Measurements from ENCODE around the gene BBOF1. TPM values are rescaled to one million over a fixed set of nuclear protein-coding genes. Genes with fewer than 3 reads are reported as not detected.

The BBOF1 gene
- 8.0 TPM for polyA plus RNA-seq (2013, experiment 1 of 2)
- polyA plus RNA-seq (2013, experiment 2 of 2), result 8.1 TPM

GRCh38 chr14:74018586-74019407 lies at the start of gene BBOF1, which contains the start of gene ENTPD5:
Gene BBOF1, plus strand, starts transcription at chr14:74019349. Its CDS starts 130 bp downstream, at chr14:74019479.
Gene ENTPD5, minus strand, starts transcription at chr14:74019288. Its CDS starts 31,186 bp downstream, at chr14:73988102.
- peak within 1 kb of the TSS; percentile 39 for H2BK5ac ChIP-seq (ENCODE audit: low read depth, low read length, poor library complexity, severe bottlenecking)

GRCh38 chr14:73973497-73973896 lies 45.7 kb upstream of the BBOF1 start:
- Histone ChIP-seq H3K4me2 (ENCODE audit: low read length, poor library complexity, severe bottlenecking) (no peak overlapping the region), H2BK120ac (ENCODE audit: low read depth, low read length) (no peak overlapping the region), H3K27me3 (ENCODE audit: control insufficient read depth in 1 of 2, insufficient read depth in 1 of 2, low read length in 2 of 2) (no peaks in the 10 kb centered on the region), H3K9me3 (ENCODE audit: control insufficient read depth, low read length) (no peaks in the 10 kb centered on the region), H3K18ac (ENCODE audit: low read depth in 1 of 2, low read length in 2 of 2) (no peak overlapping the region), H2BK12ac (ENCODE audit: low read length in 2 of 2) (no peak overlapping the region), H3K4ac (ENCODE audit: low read depth in 1 of 2, low read length in 2 of 2) (peak overlapping the region in 1 of 2 experiments; percentile 13), H3K27ac (ENCODE audit: low read length, poor library complexity, severe bottlenecking) (no peak overlapping the region), H4K91ac (ENCODE audit: low read length) (no peak overlapping the region), H2AK5ac (ENCODE audit: low read length, severe bottlenecking) (no peak overlapping the region), H3K9ac (ENCODE audit: low read length) (no peak overlapping the region), H3K4me3 (ENCODE audit: insufficient read depth in 1 of 2, low read depth in 1 of 2, low read length in 2 of 2) (no peak overlapping the region), H4K8ac (ENCODE audit: low read length) (no peak overlapping the region), H3K4me1 (ENCODE audit: control insufficient read depth, insufficient read depth, low read depth, low read length) (peaks cover 11% of the 10 kb centered on the region), H2AFZ (ENCODE audit: low read depth, low read length) (no peak overlapping the region), H3K36me3 (ENCODE audit: control insufficient read depth in 1 of 2, insufficient read depth in 2 of 2, low read depth in 1 of 2, low read length in 2 of 2) (peaks cover 24 to 70% of the 10 kb centered on the region in 2 experiments), H3K23ac (ENCODE audit: low read length in 2 of 2) (no peak overlapping the region), H3K14ac (ENCODE audit: low read length in 2 of 2) (no peak overlapping the region), H2BK15ac (ENCODE audit: low read depth, poor library complexity, severe bottlenecking) (no peak overlapping the region), H3K79me1 (replicated peaks; ENCODE audit: low read length, poor library complexity, severe bottlenecking) (no peaks in the 10 kb centered on the region), H2BK5ac (ENCODE audit: low read depth, low read length, poor library complexity, severe bottlenecking) (no peak overlapping the region)
- no peak for DNase-seq
- WGBS, result 81% methylated on average over 2 of the region's 2 CpGs

More at GRCh38 chr14:74018586-74019407, at the start of gene BBOF1, which contains the start of gene ENTPD5:
- peaks cover 6% of the 10 kb centered on the region for H3K79me1 ChIP-seq (replicated peaks; ENCODE audit: low read length, poor library complexity, severe bottlenecking)
- peak within 1 kb of the TSS; percentile 84 for H3K27ac ChIP-seq (ENCODE audit: low read length, poor library complexity, severe bottlenecking)
- H2AFZ ChIP-seq (ENCODE audit: low read depth, low read length), result peak within 1 kb of the TSS; percentile 95
- H3K23ac ChIP-seq (ENCODE audit: low read length in 2 of 2), result peak within 1 kb of the TSS in 1 of 2 experiments; percentile 98
- WGBS, result under 1% methylated on average over 93 of the region's 93 CpGs
- peak within 1 kb of the TSS; percentile 100 for H3K9ac ChIP-seq (ENCODE audit: low read length)
- no peaks in the 10 kb centered on the region for H3K9me3 ChIP-seq (ENCODE audit: control insufficient read depth, low read length)
- no peak within 1 kb of the TSS for H2AK5ac ChIP-seq (ENCODE audit: low read length, severe bottlenecking)
- peak within 1 kb of the TSS; percentile 81 to 98 for H3K4me3 ChIP-seq (ENCODE audit: insufficient read depth in 1 of 2, low read depth in 1 of 2, low read length in 2 of 2)
- peak; percentile 89 for DNase-seq
- peak within 1 kb of the TSS; percentile 95 to 97 for H3K18ac ChIP-seq (ENCODE audit: low read depth in 1 of 2, low read length in 2 of 2)
- peak within 1 kb of the TSS; percentile 81 for H2BK120ac ChIP-seq (ENCODE audit: low read depth, low read length)
- peak within 1 kb of the TSS; percentile 96 for H4K8ac ChIP-seq (ENCODE audit: low read length)
- no peaks in the 10 kb centered on the region for H3K27me3 ChIP-seq (ENCODE audit: control insufficient read depth in 1 of 2, insufficient read depth in 1 of 2, low read length in 2 of 2)
- peak within 1 kb of the TSS in 1 of 2 experiments; percentile 87 for H2BK12ac ChIP-seq (ENCODE audit: low read length in 2 of 2)
- peak within 1 kb of the TSS; percentile 95 for H4K91ac ChIP-seq (ENCODE audit: low read length)
- H3K14ac ChIP-seq (ENCODE audit: low read length in 2 of 2), result peak within 1 kb of the TSS in 1 of 2 experiments; percentile 97
- peaks cover 0 to 6% of the 10 kb centered on the region in 2 experiments for H3K36me3 ChIP-seq (ENCODE audit: control insufficient read depth in 1 of 2, insufficient read depth in 2 of 2, low read depth in 1 of 2, low read length in 2 of 2)
- peak within 1 kb of the TSS; percentile 92 for H3K4me2 ChIP-seq (ENCODE audit: low read length, poor library complexity, severe bottlenecking)
- peak within 1 kb of the TSS; percentile 63 for H2BK15ac ChIP-seq (ENCODE audit: low read depth, poor library complexity, severe bottlenecking)
- H3K4ac ChIP-seq (ENCODE audit: low read depth in 1 of 2, low read length in 2 of 2), result peak within 1 kb of the TSS; percentile 98 to 99
- peaks cover 10% of the 10 kb centered on the region for H3K4me1 ChIP-seq (ENCODE audit: control insufficient read depth, insufficient read depth, low read depth, low read length)

- peak overlapping the region; percentile 18 for H4K91ac ChIP-seq (ENCODE audit: low read length)
- no peak for DNase-seq
- H3K23ac ChIP-seq (ENCODE audit: low read length in 2 of 2), result no peak overlapping the region
- no peak overlapping the region for H2BK120ac ChIP-seq (ENCODE audit: low read depth, low read length)
- H4K8ac ChIP-seq (ENCODE audit: low read length), result no peak overlapping the region
- H3K4me2 ChIP-seq (ENCODE audit: low read length, poor library complexity, severe bottlenecking), result no peak overlapping the region
- no peak overlapping the region for H3K27ac ChIP-seq (ENCODE audit: low read length, poor library complexity, severe bottlenecking)
- H3K4ac ChIP-seq (ENCODE audit: low read depth in 1 of 2, low read length in 2 of 2), result peak overlapping the region in 1 of 2 experiments; percentile 13
- H2BK12ac ChIP-seq (ENCODE audit: low read length in 2 of 2), result no peak overlapping the region
- no peak overlapping the region for H2BK5ac ChIP-seq (ENCODE audit: low read depth, low read length, poor library complexity, severe bottlenecking)
- no peak overlapping the region for H3K18ac ChIP-seq (ENCODE audit: low read depth in 1 of 2, low read length in 2 of 2)
- H3K4me1 ChIP-seq (ENCODE audit: control insufficient read depth, insufficient read depth, low read depth, low read length), result peaks cover 14% of the 10 kb centered on the region
- H3K9ac ChIP-seq (ENCODE audit: low read length), result no peak overlapping the region
- H3K14ac ChIP-seq (ENCODE audit: low read length in 2 of 2), result no peak overlapping the region
- H2AFZ ChIP-seq (ENCODE audit: low read depth, low read length), result no peak overlapping the region
- peak overlapping the region; percentile 21 for H2BK15ac ChIP-seq (ENCODE audit: low read depth, poor library complexity, severe bottlenecking)
- H3K36me3 ChIP-seq (ENCODE audit: control insufficient read depth in 1 of 2, insufficient read depth in 2 of 2, low read depth in 1 of 2, low read length in 2 of 2), result peaks cover 11 to 50% of the 10 kb centered on the region in 2 experiments
- no peak overlapping the region for H3K4me3 ChIP-seq (ENCODE audit: insufficient read depth in 1 of 2, low read depth in 1 of 2, low read length in 2 of 2)
- H2AK5ac ChIP-seq (ENCODE audit: low read length, severe bottlenecking), result no peak overlapping the region
- WGBS, result 94% methylated on average over 6 of the region's 6 CpGs
- no peaks in the 10 kb centered on the region for H3K27me3 ChIP-seq (ENCODE audit: control insufficient read depth in 1 of 2, insufficient read depth in 1 of 2, low read length in 2 of 2)
- H3K9me3 ChIP-seq (ENCODE audit: control insufficient read depth, low read length), result no peaks in the 10 kb centered on the region
- H3K79me1 ChIP-seq (replicated peaks; ENCODE audit: low read length, poor library complexity, severe bottlenecking), result no peaks in the 10 kb centered on the region
Observed at GRCh38 chr14:73976125-73976524, 43.0 kb upstream of the BBOF1 start.

GRCh38 chr14:73977896-73978295 lies 41.3 kb upstream of the BBOF1 start:
- peak; percentile 72 for DNase-seq

More at GRCh38 chr14:73977896-73978295, 41.3 kb upstream of the BBOF1 start:
- Histone ChIP-seq H2BK15ac (ENCODE audit: low read depth, poor library complexity, severe bottlenecking) (no peak overlapping the region), H2AK5ac (ENCODE audit: low read length, severe bottlenecking) (no peak overlapping the region), H3K23ac (ENCODE audit: low read length in 2 of 2) (no peak overlapping the region), H2BK120ac (ENCODE audit: low read depth, low read length) (no peak overlapping the region), H3K4me2 (ENCODE audit: low read length, poor library complexity, severe bottlenecking) (no peak overlapping the region), H3K4ac (ENCODE audit: low read depth in 1 of 2, low read length in 2 of 2) (no peak overlapping the region), H2AFZ (ENCODE audit: low read depth, low read length) (no peak overlapping the region), H3K9ac (ENCODE audit: low read length) (no peak overlapping the region), H3K27ac (ENCODE audit: low read length, poor library complexity, severe bottlenecking) (peak overlapping the region; percentile 31), H3K4me1 (ENCODE audit: control insufficient read depth, insufficient read depth, low read depth, low read length) (peaks cover 13% of the 10 kb centered on the region), H3K79me1 (replicated peaks; ENCODE audit: low read length, poor library complexity, severe bottlenecking) (no peaks in the 10 kb centered on the region), H3K14ac (ENCODE audit: low read length in 2 of 2) (no peak overlapping the region), H3K4me3 (ENCODE audit: insufficient read depth in 1 of 2, low read depth in 1 of 2, low read length in 2 of 2) (no peak overlapping the region), H2BK12ac (ENCODE audit: low read length in 2 of 2) (no peak overlapping the region), H3K18ac (ENCODE audit: low read depth in 1 of 2, low read length in 2 of 2) (peak overlapping the region in 1 of 2 experiments; percentile 26), H3K27me3 (ENCODE audit: control insufficient read depth in 1 of 2, insufficient read depth in 1 of 2, low read length in 2 of 2) (no peaks in the 10 kb centered on the region), H3K9me3 (ENCODE audit: control insufficient read depth, low read length) (no peaks in the 10 kb centered on the region), H4K91ac (ENCODE audit: low read length) (no peak overlapping the region), H3K36me3 (ENCODE audit: control insufficient read depth in 1 of 2, insufficient read depth in 2 of 2, low read depth in 1 of 2, low read length in 2 of 2) (peaks cover 7 to 38% of the 10 kb centered on the region in 2 experiments), H2BK5ac (ENCODE audit: low read depth, low read length, poor library complexity, severe bottlenecking) (no peak overlapping the region), H4K8ac (ENCODE audit: low read length) (peak overlapping the region; percentile 22)
- WGBS, result 16% methylated on average over 2 of the region's 4 CpGs

All from mesenchymal stem cell (in vitro differentiated cells and primary cell).